Stomach (tissue), 9 donors: ENCODE results near the gene BET1. TPM values are rescaled to one million over a fixed set of nuclear protein-coding genes. Genes with fewer than 3 reads are reported as not detected.
"Not testable (repeated sequence)": the region's sequence is repeated elsewhere in the genome, so short reads cannot be mapped to it uniquely, and the experiment has no call there.

Source experiments
- DNase-seq, 2 donors: peaks; one replicate each; pipeline versions ENCODE4 v3.0.0 to v3.0.0-alpha.2; 2013 to 2019
- H3K27ac ChIP-seq, 5 donors: fragments of 200-600 bp in 4 of 5; sonication (generic) in 4 of 5; one replicate each; pipeline ENCODE4 v1.5.1; 2013 to 2019; ENCODE audit warnings: mild to moderate bottlenecking in 1 of 5, moderate library complexity in 1 of 5
- H3K27me3 ChIP-seq, 3 donors: fragments of 200-600 bp; sonication (generic); one replicate each; pipeline ENCODE4 v1.5.1; 2017 to 2019; ENCODE audit warnings: mixed run types in 1 of 3
- H3K36me3 ChIP-seq, 4 donors: fragments of 200-600 bp; sonication (generic); 1 replicate in 3 of 4; 2 replicates in 1 of 4; pipeline ENCODE4 v1.5.1; 2016 to 2019
- H3K4me1 ChIP-seq, 4 donors: fragments of 200-600 bp; sonication (generic); one replicate each; pipeline ENCODE4 v1.5.1; 2016 to 2019
- H3K4me3 ChIP-seq, 4 donors: fragments of 200-600 bp; sonication (generic) in 3 of 4; one replicate each; pipeline ENCODE4 v1.5.1; 2016 to 2019; ENCODE audit warnings: mild to moderate bottlenecking in 1 of 4
- H3K9me3 ChIP-seq, 4 donors: fragments of 200-600 bp; sonication (generic); one replicate each; pipeline ENCODE4 v1.5.1; 2016 to 2019
- CTCF ChIP-seq, 7 experiments: fragments of 450-650 bp in 4 of 7; fragments of 200-600 bp in 3 of 7; sonication (generic) in 3 of 7; IDR thresholded peaks; one replicate each; pipeline ENCODE4 v1.5.1; 2016 to 2019; ENCODE audit warnings: antibody characterized with exemption in 7 of 7, control low read depth in 2 of 7, mild to moderate bottlenecking in 1 of 7
- EP300 ChIP-seq: sonication (generic); formaldehyde crosslinking; IDR thresholded peaks from one replicate; pipeline ENCODE4 v1.6.1; 2017; ENCODE audit warnings: antibody characterized with exemption
- POLR2A ChIP-seq, 4 donors: fragments of 450-650 bp; IDR thresholded peaks; one replicate each; pipeline ENCODE4 v1.6.1; 2016; ENCODE audit warnings: antibody characterized with exemption in 4 of 4, control low read depth in 2 of 4, mild to moderate bottlenecking in 1 of 4, moderate library complexity in 1 of 4
- POLR2AphosphoS5 ChIP-seq, 3 donors: sonication (generic); formaldehyde crosslinking; IDR thresholded peaks; one replicate each; pipeline ENCODE4 v1.6.1; 2016; ENCODE audit warnings: antibody characterized with exemption in 3 of 3
- WGBS, 5 donors: extraction: QIAGEN DNeasy Blood & Tissue Kit in 3 of 5; methylation state at CpG; one replicate each; pipeline versions ENCODE4 v1.1.5 to v1.1.7; 2013 to 2018; 5-methylcytosine and 5-hydroxymethylcytosine counted together
- intact Hi-C: fragments of 100-400 bp; cut with DNase I; formaldehyde crosslinking; loops from one replicate; pipeline ENCODE4 v1.15.1; 2023; ENCODE audit warnings: low total_unique reads
- polyA plus RNA-seq, 3 donors: library from polyadenylated mRNA; stranded (reverse); fragments of 200-250 nt; gene quantifications; one replicate each; pipeline ENCODE4 v1.2.3, GENCODE V29; 2013
- total RNA-seq, 5 donors: library from RNA; depleted of rRNA; stranded (reverse); fragments of >200 nt; gene quantifications; one replicate each; pipeline versions ENCODE4 v1.1.0 to v1.2.3, GENCODE V29; 2014 to 2016
- donor health status: healthy with polysubstance abuse.
- donor health status: Bipolar disorder and iron deficiency.
- donor health status: healthy.

Gene BET1
- total and polyA plus RNA-seq, 8 donors, result 4.1 to 43.5 (median 24.7) TPM

- WGBS, 5 donors, result 72 to 86% (median 80%) methylated on average over 3 of the region's 3 CpGs
- DNase-seq, result no peak
- Histone ChIP-seq H3K4me3 (no peak overlapping the region), H3K4me1 (no peaks in the 10 kb centered on the region), H3K36me3 (no peaks in the 10 kb centered on the region), H3K27ac (no peak overlapping the region), H3K27me3 (no peaks in the 10 kb centered on the region), H3K9me3 (no peaks in the 10 kb centered on the region)
- no peak for TF ChIP-seq CTCF (IDR thresholded peaks at IDR 0.05)
- TF ChIP-seq POLR2AphosphoS5 (IDR thresholded peaks at IDR 0.05), result no peak
- TF ChIP-seq POLR2A (IDR thresholded peaks at IDR 0.05), result no peak
- no peak for TF ChIP-seq EP300
- intact Hi-C loops, result no loop called here
These were observed 25.8 kb upstream of the BET1 start for GRCh38 chr7:94029976-94030375.

- DNase-seq, result no peak
- no peaks in the 10 kb centered on the region for H3K4me1 ChIP-seq
- no peak overlapping the region for H3K4me3 ChIP-seq
- H3K27me3 ChIP-seq, result no peaks in the 10 kb centered on the region
- H3K36me3 ChIP-seq, result no peaks in the 10 kb centered on the region
- H3K27ac ChIP-seq, result no peak overlapping the region
- TF ChIP-seq POLR2A (IDR thresholded peaks at IDR 0.05) (no peak), EP300 (no peak), POLR2AphosphoS5 (IDR thresholded peaks at IDR 0.05) (no peak), CTCF (IDR thresholded peaks at IDR 0.05) (no peak)
- H3K9me3 ChIP-seq, result no peaks in the 10 kb centered on the region
- 84 to 100% (median 95%) methylated on average over 1 of the region's 1 CpG for WGBS, 5 donors
- intact Hi-C loops, result no loop called here
These were observed 24.6 kb upstream of the BET1 start for GRCh38 chr7:94028768-94029167.

GRCh38 chr7:94026619-94027018, 22.5 kb upstream of the BET1 start:
- 90 to 94% (median 92%) methylated on average over 2 of the region's 2 CpGs for WGBS, 5 donors
- H3K27ac ChIP-seq, H3K9me3 ChIP-seq, H3K27me3 ChIP-seq, H3K4me1 ChIP-seq, H3K4me3 ChIP-seq, intact Hi-C loops, H3K36me3 ChIP-seq, DNase-seq: not testable (repeated sequence)

GRCh38 chr7:94022550-94022949, 18.4 kb upstream of the BET1 start:
- WGBS, 5 donors, result 47 to 60% (median 55%) methylated on average over 3 of the region's 3 CpGs
- no peaks in the 10 kb centered on the region for H3K36me3 ChIP-seq
- intact Hi-C loops, result no loop called here
- H3K4me3 ChIP-seq, result no peak overlapping the region
- no peaks in the 10 kb centered on the region for H3K9me3 ChIP-seq
- no peaks in the 10 kb centered on the region for H3K4me1 ChIP-seq
- TF ChIP-seq POLR2AphosphoS5 (IDR thresholded peaks at IDR 0.05) (no peak), POLR2A (IDR thresholded peaks at IDR 0.05) (no peak), EP300 (no peak), CTCF (IDR thresholded peaks at IDR 0.05) (no peak)
- no peak overlapping the region for H3K27ac ChIP-seq
- no peak for DNase-seq
- no peaks in the 10 kb centered on the region for H3K27me3 ChIP-seq

GRCh38 chr7:94016786-94017185, 12.6 kb upstream of the BET1 start:
- intact Hi-C loops, result no loop called here
- H3K27me3 ChIP-seq, result no peaks in the 10 kb centered on the region
- TF ChIP-seq CTCF (IDR thresholded peaks at IDR 0.05) (no peak), EP300 (no peak), POLR2AphosphoS5 (IDR thresholded peaks at IDR 0.05) (no peak), POLR2A (IDR thresholded peaks at IDR 0.05) (no peak)
- H3K27ac ChIP-seq, result no peak overlapping the region
- H3K9me3 ChIP-seq, result no peaks in the 10 kb centered on the region
- DNase-seq, result no peak
- 27 to 63% (median 47%) methylated on average over 1 of the region's 1 CpG for WGBS, 5 donors
- H3K4me3 ChIP-seq, result no peak overlapping the region
- H3K36me3 ChIP-seq, result no peaks in the 10 kb centered on the region
- no peaks in the 10 kb centered on the region for H3K4me1 ChIP-seq
